Stimulated activated CD4-positive, alpha-beta T cell treated with anti-CD3 and anti-CD28 coated beads, Interleukin-15, amount 100 ng/mL, for 1 hour (primary cell): ENCODE results near the gene PGF.
A peak's percentile ranks its signal among the peaks of the same experiment; 100 is the strongest.
"Not testable (repeated sequence)": the region's sequence is repeated elsewhere in the genome, so short reads cannot be mapped to it uniquely, and the experiment has no call there.

Experiments used
- DNase-seq, 2 donors: peaks; one replicate each; pipeline ENCODE4 v3.0.0-alpha.2; 2020; ENCODE audit warnings: low read depth in 1 of 2, low spot score in 1 of 2

The PGF gene

GRCh38 chr14:74945261-74945851 is 10.0 kb downstream of the PGF start:
- DNase-seq: no peak

- DNase-seq: no peak
Observed at GRCh38 chr14:74942608-74943007, 12.8 kb downstream of the PGF start.

GRCh38 chr14:74942181-74942580 is 13.2 kb downstream of the PGF start:
- DNase-seq: no peak

GRCh38 chr14:74941676-74942097 is 13.7 kb downstream of the PGF start:
- peak; percentile 29 to 38 for DNase-seq

- DNase-seq: no peak
Observed at GRCh38 chr14:74940956-74941565, 14.3 kb downstream of the PGF start.

GRCh38 chr14:74938531-74939495 is 16.6 kb downstream of the PGF start:
- DNase-seq: no peak

GRCh38 chr14:74937171-74937570 is 18.2 kb downstream of the PGF start:
- DNase-seq: no peak

GRCh38 chr14:74936731-74937130 is 18.7 kb downstream of the PGF start:
- no peak for DNase-seq

- no peak for DNase-seq
Observed at GRCh38 chr14:74936151-74936550, 19.2 kb downstream of the PGF start.

- DNase-seq: no peak
Observed at GRCh38 chr14:74935360-74935680, 20.1 kb downstream of the PGF start.

GRCh38 chr14:74934476-74935359 is 20.7 kb downstream of the PGF start:
- no peak for DNase-seq

- no peak for DNase-seq
Observed at GRCh38 chr14:74934041-74934440, 21.4 kb downstream of the PGF start.

- DNase-seq: not testable (repeated sequence)
Observed at GRCh38 chr14:74932936-74933335, 22.5 kb downstream of the PGF start.

- DNase-seq: no peak
Observed at GRCh38 chr14:74932401-74932901, 22.9 kb downstream of the PGF start.

GRCh38 chr14:74931744-74932143 is 23.7 kb downstream of the PGF start:
- DNase-seq: not testable (repeated sequence)

- DNase-seq: no peak
Observed at GRCh38 chr14:74929242-74929641, 26.2 kb downstream of the PGF start.

GRCh38 chr14:74927225-74927624 is 28.2 kb downstream of the PGF start:
- DNase-seq: no peak

GRCh38 chr14:74924061-74924460 is 31.3 kb downstream of the PGF start:
- no peak for DNase-seq

- DNase-seq: peak; percentile 22 to 57
Observed at GRCh38 chr14:74922752-74923401, 32.5 kb downstream of the PGF start, which contains the start of gene RPS6KL1. Gene RPS6KL1, minus strand, starts transcription at chr14:74923260. Its CDS starts 1,719 bp downstream, at chr14:74921541.
